Measurements from ENCODE around the gene RDX. TPM values are rescaled to one million over a fixed set of nuclear protein-coding genes. Genes with fewer than 3 reads are reported as not detected.
A peak's percentile ranks its signal among the peaks of the same experiment; 100 is the strongest.

The RDX gene
- total RNA-seq, 1 donor from 2014 or later = 103 TPM

GRCh38 chr11:110182886-110183285, 113.5 kb downstream of the RDX start:
- no peak for TF ChIP-seq CTCF (conservative IDR thresholded peaks at IDR 0.05; ENCODE audit: low read depth, low read length)
- DNase-seq (ENCODE audit: low read depth) = no peak
- H3K4me3 ChIP-seq (ENCODE audit: low read depth, low read length) = no peak overlapping the region

- no peak for DNase-seq (ENCODE audit: low read depth)
- no peak for TF ChIP-seq CTCF (conservative IDR thresholded peaks at IDR 0.05; ENCODE audit: low read depth, low read length)
These were observed 117.3 kb downstream of the RDX start for GRCh38 chr11:110179064-110179463.

GRCh38 chr11:110177086-110177456, 119.3 kb downstream of the RDX start:
- TF ChIP-seq CTCF (conservative IDR thresholded peaks at IDR 0.05; ENCODE audit: low read depth, low read length) = no peak
- H3K4me3 ChIP-seq (ENCODE audit: low read depth, low read length) = no peak overlapping the region
- no peak for DNase-seq (ENCODE audit: low read depth)

More at GRCh38 chr11:110179064-110179463, 117.3 kb downstream of the RDX start:
- no peak overlapping the region for H3K4me3 ChIP-seq (ENCODE audit: low read depth, low read length)

GRCh38 chr11:110176366-110177085, 119.9 kb downstream of the RDX start:
- no peak overlapping the region for H3K4me3 ChIP-seq (ENCODE audit: low read depth, low read length)
- no peak for TF ChIP-seq CTCF (conservative IDR thresholded peaks at IDR 0.05; ENCODE audit: low read depth, low read length)
- DNase-seq (ENCODE audit: low read depth) = no peak

GRCh38 chr11:110174645-110175310, 121.6 kb downstream of the RDX start:
- no peak for DNase-seq (ENCODE audit: low read depth)
- no peak overlapping the region for H3K4me3 ChIP-seq (ENCODE audit: low read depth, low read length)
- no peak for TF ChIP-seq CTCF (conservative IDR thresholded peaks at IDR 0.05; ENCODE audit: low read depth, low read length)

GRCh38 chr11:110173811-110174644, 122.4 kb downstream of the RDX start:
- H3K4me3 ChIP-seq (ENCODE audit: low read depth, low read length) = no peak overlapping the region
- DNase-seq (ENCODE audit: low read depth) = no peak

More at GRCh38 chr11:110173811-110174644, 122.4 kb downstream of the RDX start:
- TF ChIP-seq CTCF (conservative IDR thresholded peaks at IDR 0.05; ENCODE audit: low read depth, low read length) = peak; percentile 94

Data from epithelial cell of proximal tubule (primary cell).